ENCODE data around the gene CBR1. TPM values are rescaled to one million over a fixed set of nuclear protein-coding genes. Genes with fewer than 3 reads are reported as not detected.

The CBR1 gene
- total and polyA plus RNA-seq, 2 of the 13 experiments (the other 11 are each of a cell fraction or from before 2014, with no cell fraction given) = 33.7 to 38.7 TPM

GRCh38 chr21:36060159-36060921 lies 9.5 kb upstream of the CBR1 start, which contains the start of gene SETD4 (continued):
- TF ChIP-seq ZNF788 (CRISPR knock-in tag; IDR thresholded peaks at IDR 0.05; ENCODE audit: borderline replicate concordance) (no peak; the same call in 1 of the 2 replicates), MEF2D (CRISPR knock-in tag; IDR thresholded peaks at IDR 0.05) (peak; percentile 48; the same call in 1 of the 2 replicates), SNRNP70 (IDR thresholded peaks at IDR 0.05; ENCODE audit: low read depth, low read length) (no peak), HNF1A (IDR thresholded peaks at IDR 0.05; ENCODE audit: low read depth) (no peak), HNF1A (CRISPR knock-in tag; IDR thresholded peaks at IDR 0.05; ENCODE audit: borderline replicate concordance) (peak; percentile 33; the same call in 1 of the 2 replicates), ZNF124 (CRISPR knock-in tag; IDR thresholded peaks at IDR 0.05) (peak; percentile 60; the same call in 1 of the 2 replicates), ZNF780A (CRISPR knock-in tag; IDR thresholded peaks at IDR 0.05) (no peak), ZNF30 (CRISPR knock-in tag; IDR thresholded peaks at IDR 0.05) (0 out of 2 replicates have a peak, but pooled peaks have one; percentile 32), POGZ (CRISPR knock-in tag; IDR thresholded peaks at IDR 0.05) (peak; percentile 47; the same call in 1 of the 2 replicates), DMAP1 (CRISPR knock-in tag; IDR thresholded peaks at IDR 0.05) (peak; percentile 42), ZNF713 (CRISPR knock-in tag; IDR thresholded peaks at IDR 0.05) (0 out of 2 replicates have a peak, but pooled peaks have one; percentile 41), ZNF615 (CRISPR knock-in tag; IDR thresholded peaks at IDR 0.05; ENCODE audit: borderline replicate concordance) (0 out of 2 replicates have a peak, but pooled peaks have one; percentile 30), FOXK2 (IDR thresholded peaks at IDR 0.05) (no peak), ARID2 (CRISPR knock-in tag; IDR thresholded peaks at IDR 0.05; ENCODE audit: borderline replicate concordance) (no peak), SIN3A (IDR thresholded peaks at IDR 0.05; ENCODE audit: borderline replicate concordance, low read depth, low read length) (peak; percentile 87; the same call in 1 of the 2 replicates), ZBTB20 (CRISPR knock-in tag; IDR thresholded peaks at IDR 0.05; ENCODE audit: borderline replicate concordance, low read depth) (peak; percentile 52; the same call in 1 of the 2 replicates), SATB2 (CRISPR knock-in tag; IDR thresholded peaks at IDR 0.05) (peak; percentile 58; the same call in 1 of the 2 replicates), ZMYM4 (CRISPR knock-in tag; IDR thresholded peaks at IDR 0.05) (peak; percentile 71; the same call in 1 of the 2 replicates)
- TF ChIP-seq, protein P1, sequence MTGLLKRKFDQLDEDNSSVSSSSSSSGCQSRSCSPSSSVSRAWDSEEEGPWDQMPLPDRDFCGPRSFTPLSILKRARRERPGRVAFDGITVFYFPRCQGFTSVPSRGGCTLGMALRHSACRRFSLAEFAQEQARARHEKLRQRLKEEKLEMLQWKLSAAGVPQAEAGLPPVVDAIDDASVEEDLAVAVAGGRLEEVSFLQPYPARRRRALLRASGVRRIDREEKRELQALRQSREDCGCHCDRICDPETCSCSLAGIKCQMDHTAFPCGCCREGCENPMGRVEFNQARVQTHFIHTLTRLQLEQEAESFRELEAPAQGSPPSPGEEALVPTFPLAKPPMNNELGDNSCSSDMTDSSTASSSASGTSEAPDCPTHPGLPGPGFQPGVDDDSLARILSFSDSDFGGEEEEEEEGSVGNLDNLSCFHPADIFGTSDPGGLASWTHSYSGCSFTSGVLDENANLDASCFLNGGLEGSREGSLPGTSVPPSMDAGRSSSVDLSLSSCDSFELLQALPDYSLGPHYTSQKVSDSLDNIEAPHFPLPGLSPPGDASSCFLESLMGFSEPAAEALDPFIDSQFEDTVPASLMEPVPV (CRISPR knock-in tag; IDR thresholded peaks at IDR 0.05) = peak; percentile 52; the same call in 1 of the 2 replicates
- TF ChIP-seq, protein P2, sequence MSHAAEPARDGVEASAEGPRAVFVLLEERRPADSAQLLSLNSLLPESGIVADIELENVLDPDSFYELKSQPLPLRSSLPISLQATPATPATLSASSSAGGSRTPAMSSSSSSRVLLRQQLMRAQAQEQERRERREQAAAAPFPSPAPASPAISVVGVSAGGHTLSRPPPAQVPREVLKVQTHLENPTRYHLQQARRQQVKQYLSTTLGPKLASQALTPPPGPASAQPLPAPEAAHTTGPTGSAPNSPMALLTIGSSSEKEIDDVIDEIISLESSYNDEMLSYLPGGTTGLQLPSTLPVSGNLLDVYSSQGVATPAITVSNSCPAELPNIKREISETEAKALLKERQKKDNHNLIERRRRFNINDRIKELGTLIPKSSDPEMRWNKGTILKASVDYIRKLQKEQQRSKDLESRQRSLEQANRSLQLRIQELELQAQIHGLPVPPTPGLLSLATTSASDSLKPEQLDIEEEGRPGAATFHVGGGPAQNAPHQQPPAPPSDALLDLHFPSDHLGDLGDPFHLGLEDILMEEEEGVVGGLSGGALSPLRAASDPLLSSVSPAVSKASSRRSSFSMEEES (CRISPR knock-in tag; IDR thresholded peaks at IDR 0.05) = 0 out of 2 replicates have a peak, but pooled peaks have one; percentile 32
